K562 (cell line): ENCODE results near the gene COL15A1. TPM values are rescaled to one million over a fixed set of nuclear protein-coding genes. Genes with fewer than 3 reads are reported as not detected.

Source experiments
- ATAC-seq: fragments of 200-7000 bp; cut with Tn5 transposase; 3 replicates; pipeline ENCODE4 v1.9.1; 2020; ENCODE audit warnings: moderate library complexity
- BruUV-seq: library from RNA; stranded (reverse); fragments of 400-500 nt; replicated peaks from 2 replicates; lab custom pipeline; 2021; lab: Mats Ljungman, UMichigan
- CTCF ChIA-PET: fragments of 300-600 bp; formaldehyde crosslinking; extraction: SDS; loops from one replicate; lab custom pipeline; 2021; ENCODE audit warnings: low intra/inter-chr PET ratio; lab: Yijun Ruan, JAX
- POLR2A ChIA-PET: fragments of 300-600, 350-650 bp; sonication (Branson Sonifier 250); formaldehyde crosslinking; extraction: SDS; loops from one replicate; lab custom pipeline; 2021; ENCODE audit warnings: antibody characterized with exemption, inconsistent platforms; lab: Yijun Ruan, JAX
- DNase-seq, 4 experiments: peaks; one replicate each; pipeline versions ENCODE4 v3.0.0 to v3.0.0-alpha.2; 2011 to 2018; ENCODE audit warnings: low spot score in 3 of 4, mixed read lengths in 3 of 4; ENCODE audit errors: extremely low read depth in 1 of 4
- FAIRE-seq: peaks from 2 replicates; lab custom pipeline; 2011; peaks lifted over from hg19 to GRCh38; lab: Jason Lieb, UNC
- H2AFZ ChIP-seq: 2 replicates; pipeline ENCODE4 v1.6.0; 2011; ENCODE audit warnings: low read depth, low read length, control low read depth, inconsistent platforms
- H3K27ac ChIP-seq: fragments of 200-600 bp; 3 replicates; pipeline ENCODE4 v1.8.0; 2011; ENCODE audit warnings: low read depth, mild to moderate bottlenecking, control low read depth, inconsistent platforms, low read length, moderate library complexity, mixed read lengths; ENCODE audit errors: extremely low read depth
- H3K27me3 ChIP-seq, 2 experiments: fragments of 300-600 bp in 1 of 2; 2 replicates in 1 of 2; 3 replicates in 1 of 2; pipeline versions ENCODE4 v1.6.0 to v1.8.0; 2011; ENCODE audit warnings: inconsistent platforms in 2 of 2, low read length in 2 of 2, mild to moderate bottlenecking in 1 of 2, mixed read lengths in 1 of 2, moderate library complexity in 1 of 2; ENCODE audit not compliant: control insufficient read depth in 2 of 2, insufficient read depth in 2 of 2
- H3K36me3 ChIP-seq: fragments of 300-600 bp; 3 replicates; pipeline ENCODE4 v1.8.0; 2011; ENCODE audit warnings: mild to moderate bottlenecking, low read length, inconsistent platforms; ENCODE audit not compliant: control insufficient read depth, insufficient read depth
- H3K4me1 ChIP-seq, 2 experiments: fragments of 200-600 bp in 1 of 2; replicated peaks in 1 of 2; 2 replicates in 1 of 2; 3 replicates in 1 of 2; pipeline versions ENCODE4 v1.5.1 to v1.8.0; 2011; ENCODE audit warnings: inconsistent platforms in 2 of 2, low read length in 2 of 2, mild to moderate bottlenecking in 1 of 2, mixed read lengths in 1 of 2, moderate library complexity in 1 of 2; ENCODE audit not compliant: control insufficient read depth in 2 of 2, insufficient read depth in 2 of 2
- H3K4me2 ChIP-seq: 2 replicates; pipeline ENCODE4 v1.6.1; 2011; ENCODE audit warnings: low read length, control low read depth, inconsistent platforms, mixed read lengths; ENCODE audit not compliant: insufficient read depth
- H3K4me3 ChIP-seq: fragments of 200-600 bp; sonication (generic), shearing (Covaris generic); 2 replicates; pipeline ENCODE4 v1.5.1; 2016; ENCODE audit warnings: control low read depth, inconsistent platforms
- H3K79me2 ChIP-seq: fragments of 200-600 bp; 3 replicates; pipeline ENCODE4 v1.8.0; 2011; ENCODE audit warnings: low read length, inconsistent platforms; ENCODE audit not compliant: control insufficient read depth, insufficient read depth
- H3K9ac ChIP-seq, 2 experiments: 2 replicates each; pipeline versions ENCODE4 v1.6.0 to v1.6.1; 2011; ENCODE audit warnings: low read depth in 2 of 2, low read length in 2 of 2, control low read depth in 1 of 2, inconsistent platforms in 1 of 2, mild to moderate bottlenecking in 1 of 2, mixed read lengths in 1 of 2; ENCODE audit not compliant: insufficient read depth in 1 of 2
- H3K9me1 ChIP-seq: one replicate; pipeline ENCODE4 v1.6.0; 2011; ENCODE audit warnings: inconsistent platforms, mild to moderate bottlenecking, low read length, moderate library complexity; ENCODE audit not compliant: control insufficient read depth, insufficient read depth
- H3K9me3 ChIP-seq: replicated peaks from 2 replicates; pipeline ENCODE4 v1.5.1; 2011; ENCODE audit warnings: low read depth, low read length, inconsistent platforms; ENCODE audit not compliant: control insufficient read depth, insufficient read depth
- H4K20me1 ChIP-seq: replicated peaks from 2 replicates; pipeline ENCODE4 v1.6.1; 2011; ENCODE audit warnings: low read length, inconsistent platforms, mixed read lengths; ENCODE audit not compliant: control insufficient read depth, insufficient read depth
- STAT5A ChIP-seq: IDR thresholded peaks from 2 replicates; pipeline ENCODE4 v1.6.1; 2012; ENCODE audit warnings: low read length, inconsistent platforms, borderline replicate concordance
- ZNF12 ChIP-seq: sonication (generic); formaldehyde crosslinking; IDR thresholded peaks from 2 replicates; pipeline ENCODE4 v1.4.0; 2020; ENCODE audit warnings: mild to moderate bottlenecking, missing genetic modification reagents
- WGBS: fragments of 100-300 bp; shearing (Covaris generic); methylation state at CpG from one replicate; pipeline ENCODE4 v1.1.6; 2016; ENCODE audit warnings: low coverage, mixed read lengths; ENCODE audit not compliant: insufficient coverage; ENCODE audit errors: missing lambda C conversion rate; 5-methylcytosine and 5-hydroxymethylcytosine counted together
- in situ Hi-C: fragments of 300-500 bp; cut with MboI; formaldehyde crosslinking; loops from 4 replicates; pipeline ENCODE4 v1.15.0; 2018; ENCODE audit warnings: inconsistent platforms, mixed read lengths
- intact Hi-C: fragments of 100-400 bp; cut with micrococcal nuclease; formaldehyde crosslinking; loops from 2 replicates; pipeline ENCODE4 v1.14.2; 2022
- polyA plus RNA-seq, 8 experiments: library from polyadenylated mRNA; depleted of rRNA in 4 of 8; stranded (reverse) in 5 of 8; unstranded in 3 of 8; fragments of >200 nt; fragmentation: Nextera tagmentation in 2 of 8; fragmentation: Illumina TruSeq in 1 of 8; extraction: Ambion mirVana in 2 of 8; extraction: Trizol in 1 of 8; gene quantifications; 2 replicates each; pipeline versions ENCODE4 v1.2.1 to v1.2.3, GENCODE V29; 2011 to 2014; ENCODE audit warnings: inconsistent platforms in 1 of 8, missing spikeins in 1 of 8
- total RNA-seq, 7 experiments: library from RNA; depleted of rRNA in 6 of 7; stranded (reverse); fragments of >200 nt in 6 of 7; fragmentation: Illumina TruSeq in 2 of 7; extraction: Trizol in 2 of 7; gene quantifications; 2 replicates each; pipeline versions ENCODE4 v1.2.1 to v1.2.3, GENCODE V29; 2011 to 2021; ENCODE audit warnings: low replicate concordance in 1 of 7
- TF ChIP-seq, protein P1 (sequence below): sonication (generic); formaldehyde crosslinking; IDR thresholded peaks from 2 replicates; pipeline ENCODE4 v1.8.1; 2023; ENCODE audit warnings: mild to moderate bottlenecking, missing genetic modification reagents

Gene COL15A1
- total and polyA plus RNA-seq, 9 of the 15 experiments (the other 6 are each of a cell fraction or from before 2014, with no cell fraction given), result 0.46 to 5.1 (median 2.6) TPM

DNA sequence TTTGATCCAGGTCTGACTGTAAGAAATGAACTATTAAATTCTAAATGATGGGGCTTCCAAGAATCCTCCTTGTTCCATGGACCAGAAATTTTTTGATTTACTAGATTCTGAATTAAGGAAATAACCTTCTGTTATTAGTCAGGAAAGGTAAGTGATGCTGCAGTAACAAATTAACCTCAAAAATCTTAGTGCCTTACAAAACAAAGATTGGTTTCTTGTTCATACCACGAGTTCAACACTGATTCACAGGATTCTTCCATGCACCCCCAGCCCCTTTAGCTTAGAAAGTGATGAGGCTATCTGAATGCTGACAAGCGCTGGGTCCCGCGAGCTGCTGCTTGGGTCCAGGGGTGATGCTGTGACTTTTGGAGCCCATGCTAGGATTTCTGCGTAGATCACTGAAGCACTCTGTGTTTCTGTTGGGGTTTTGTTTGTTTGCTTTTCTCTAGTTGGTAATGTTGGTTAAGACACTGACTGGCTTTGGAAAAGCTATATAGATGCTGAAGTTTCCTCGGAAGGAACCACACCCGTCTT is 52.3 kb downstream of the COL15A1 start:
- no peak overlapping the region for H3K4me3 ChIP-seq
- POLR2A ChIA-PET, result interaction anchor here (0.6 to 1.3 kb wide), 3 partner anchors 11 to 1257 kb away, joined by 3 to 4 read pairs (median 3); no protein-coding TSS in a partner anchor
- no peaks in the 10 kb centered on the region for H3K79me2 ChIP-seq
- no peak overlapping the region for H2AFZ ChIP-seq
- ATAC-seq, result no peak
- TF ChIP-seq STAT5A (no peak), ZNF12 (CRISPR knock-in tag) (peak; percentile 95)
- TF ChIP-seq, protein P1, sequence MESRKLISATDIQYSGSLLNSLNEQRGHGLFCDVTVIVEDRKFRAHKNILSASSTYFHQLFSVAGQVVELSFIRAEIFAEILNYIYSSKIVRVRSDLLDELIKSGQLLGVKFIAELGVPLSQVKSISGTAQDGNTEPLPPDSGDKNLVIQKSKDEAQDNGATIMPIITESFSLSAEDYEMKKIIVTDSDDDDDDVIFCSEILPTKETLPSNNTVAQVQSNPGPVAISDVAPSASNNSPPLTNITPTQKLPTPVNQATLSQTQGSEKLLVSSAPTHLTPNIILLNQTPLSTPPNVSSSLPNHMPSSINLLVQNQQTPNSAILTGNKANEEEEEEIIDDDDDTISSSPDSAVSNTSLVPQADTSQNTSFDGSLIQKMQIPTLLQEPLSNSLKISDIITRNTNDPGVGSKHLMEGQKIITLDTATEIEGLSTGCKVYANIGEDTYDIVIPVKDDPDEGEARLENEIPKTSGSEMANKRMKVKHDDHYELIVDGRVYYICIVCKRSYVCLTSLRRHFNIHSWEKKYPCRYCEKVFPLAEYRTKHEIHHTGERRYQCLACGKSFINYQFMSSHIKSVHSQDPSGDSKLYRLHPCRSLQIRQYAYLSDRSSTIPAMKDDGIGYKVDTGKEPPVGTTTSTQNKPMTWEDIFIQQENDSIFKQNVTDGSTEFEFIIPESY, result peak; percentile 51; the same call in 1 of the 2 replicates
- TF ChIP-seq, all 486 proteins: peak for 2
- intact Hi-C loops, result no loop called here
- Histone ChIP-seq H3K27ac (no peak overlapping the region), H3K9me3 (no peaks in the 10 kb centered on the region; the same call in 1 of the 2 replicates), H3K27me3 (0 out of 5 replicates have a peak, but pooled peaks cover 0 to 4% of the 10 kb centered on the region in 2 experiments), H3K4me2 (no peak overlapping the region), H4K20me1 (no peaks in the 10 kb centered on the region), H3K36me3 (no peaks in the 10 kb centered on the region), H3K9ac (no peak overlapping the region), H3K4me1 (peaks cover 13 to 15% of the 10 kb centered on the region in 2 experiments), H3K9me1 (no peaks in the 10 kb centered on the region)
- FAIRE-seq, result no peak
- DNase-seq, result no peak
- in situ Hi-C loops, result loop anchor here (5.0 kb wide), 1 partner anchor 149 kb away; no protein-coding TSS in a partner anchor
- WGBS, result 56% methylated on average over 7 of the region's 7 CpGs
- CTCF ChIA-PET, result interaction anchor here (0.6 kb wide), 1 partner anchor 21 kb away, joined by 3 read pairs; no protein-coding TSS in a partner anchor
- BruUV-seq, result no TSS peak
